Uterus (tissue), 2 donors: Measurements from ENCODE around the gene CPTP.

Source experiments
- CTCF ChIP-seq, 4 experiments: fragments of 200-600 bp in 2 of 4; fragments of 450-650 bp in 2 of 4; sonication (generic) in 2 of 4; IDR thresholded peaks; one replicate each; pipeline ENCODE4 v1.5.1; 2016 to 2019; ENCODE audit warnings: antibody characterized with exemption in 4 of 4, mild to moderate bottlenecking in 2 of 4, moderate library complexity in 1 of 4
- POLR2A ChIP-seq, 2 donors: fragments of 450-650 bp; IDR thresholded peaks; one replicate each; pipeline ENCODE4 v1.6.1; 2016; ENCODE audit warnings: antibody characterized with exemption in 2 of 2, mild to moderate bottlenecking in 1 of 2, moderate library complexity in 1 of 2

GRCh38 chr1:1334835-1335234 is 10.2 kb downstream of the CPTP start:
- TF ChIP-seq CTCF (IDR thresholded peaks at IDR 0.05): no peak
- no peak for TF ChIP-seq POLR2A (IDR thresholded peaks at IDR 0.05)
